Endometrial microvascular endothelial cells (primary cell): Measurements from ENCODE around the gene STRN3. TPM values are rescaled to one million over a fixed set of nuclear protein-coding genes. Genes with fewer than 3 reads are reported as not detected.

Experiments used
- in situ Hi-C: cut with HindIII; loops from 2 replicates; pipeline ENCODE4 v1.10.0; 2017; ENCODE audit warnings: low sequenced_read_pairs, low pct_unique_long_range_greater_than_20kb; ENCODE audit errors: inconsistent ontology term
- total RNA-seq: library from RNA; depleted of rRNA; stranded (reverse); fragments of >200 nt; gene quantifications from one replicate; pipeline ENCODE4 v1.2.3, GENCODE V29; 2015; ENCODE audit errors: inconsistent ontology term

STRN3 gene
- total RNA-seq, 1 donor from 2014 or later = 39.6 TPM

GRCh38 chr14:31042300-31042699 is 16.1 kb upstream of the STRN3 start:
- in situ Hi-C loops = no loop called here

- in situ Hi-C loops = no loop called here
Observed at GRCh38 chr14:31038521-31039166, 12.5 kb upstream of the STRN3 start.

GRCh38 chr14:31037709-31038221 is 11.6 kb upstream of the STRN3 start:
- in situ Hi-C loops = no loop called here

GRCh38 chr14:31036552-31036951 is 10.4 kb upstream of the STRN3 start:
- in situ Hi-C loops = no loop called here

- in situ Hi-C loops = no loop called here
Observed at GRCh38 chr14:31030469-31030868, 4.3 kb upstream of the STRN3 start.

- in situ Hi-C loops = no loop called here
Observed at GRCh38 chr14:31029016-31029970, 3.1 kb upstream of the STRN3 start.

- in situ Hi-C loops = no loop called here
Observed at GRCh38 chr14:31027847-31028246, 1.7 kb upstream of the STRN3 start.

GRCh38 chr14:31026450-31027235 is 464 bp upstream of the STRN3 start:
- in situ Hi-C loops = no loop called here

- in situ Hi-C loops = no loop called here
Observed at GRCh38 chr14:31025367-31026076, 657 bp downstream of the STRN3 start, which contains the start of gene AP4S1. TSS of gene AP4S1 (plus strand) at chr14:31025649. CDS start at chr14:31066197, 40,548 bp downstream.

- in situ Hi-C loops = no loop called here
Observed at GRCh38 chr14:31024577-31025366, 1.4 kb downstream of the STRN3 start.

GRCh38 chr14:31024010-31024480 is 2.1 kb downstream of the STRN3 start:
- in situ Hi-C loops = no loop called here

GRCh38 chr14:31022386-31022785 is 3.8 kb downstream of the STRN3 start:
- in situ Hi-C loops = no loop called here

- in situ Hi-C loops = no loop called here
Observed at GRCh38 chr14:31021576-31021949, 4.6 kb downstream of the STRN3 start.

GRCh38 chr14:31020834-31021575 is 5.2 kb downstream of the STRN3 start:
- in situ Hi-C loops = no loop called here

- in situ Hi-C loops = no loop called here
Observed at GRCh38 chr14:31018057-31018645, 8.0 kb downstream of the STRN3 start.

- in situ Hi-C loops = no loop called here
Observed at GRCh38 chr14:31013841-31014240, 12.3 kb downstream of the STRN3 start.

- in situ Hi-C loops = no loop called here
Observed at GRCh38 chr14:31010935-31011334, 15.2 kb downstream of the STRN3 start.
